ENCODE data around the gene CASP1.
A peak's percentile ranks its signal among the peaks of the same experiment; 100 is the strongest.
"Not testable (repeated sequence)": the region's sequence is repeated elsewhere in the genome, so short reads cannot be mapped to it uniquely, and the experiment has no call there.

The CASP1 gene

DNA sequence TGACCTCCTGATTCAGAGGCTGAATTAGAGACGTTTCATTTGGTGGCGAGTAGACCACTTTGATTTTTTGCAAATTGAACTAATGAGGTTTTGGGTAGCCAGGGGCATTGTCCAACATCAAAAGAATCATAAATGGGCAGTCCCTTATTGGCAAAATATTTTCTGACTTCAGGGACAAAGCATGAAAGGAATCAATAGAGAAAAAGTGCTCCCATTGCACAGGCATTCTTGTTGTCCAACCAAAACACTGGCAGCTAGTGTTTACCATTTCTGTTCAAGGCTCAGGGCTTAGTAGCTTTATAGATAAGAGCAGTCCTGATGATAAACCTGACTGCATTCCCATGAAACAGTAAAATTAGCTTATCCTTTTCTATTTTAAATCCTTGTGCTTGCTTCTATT is 16.6 kb upstream of the CASP1 start:
- DNase-seq (ENCODE audit: low read depth) = no peak
- TF ChIP-seq, protein P1, sequence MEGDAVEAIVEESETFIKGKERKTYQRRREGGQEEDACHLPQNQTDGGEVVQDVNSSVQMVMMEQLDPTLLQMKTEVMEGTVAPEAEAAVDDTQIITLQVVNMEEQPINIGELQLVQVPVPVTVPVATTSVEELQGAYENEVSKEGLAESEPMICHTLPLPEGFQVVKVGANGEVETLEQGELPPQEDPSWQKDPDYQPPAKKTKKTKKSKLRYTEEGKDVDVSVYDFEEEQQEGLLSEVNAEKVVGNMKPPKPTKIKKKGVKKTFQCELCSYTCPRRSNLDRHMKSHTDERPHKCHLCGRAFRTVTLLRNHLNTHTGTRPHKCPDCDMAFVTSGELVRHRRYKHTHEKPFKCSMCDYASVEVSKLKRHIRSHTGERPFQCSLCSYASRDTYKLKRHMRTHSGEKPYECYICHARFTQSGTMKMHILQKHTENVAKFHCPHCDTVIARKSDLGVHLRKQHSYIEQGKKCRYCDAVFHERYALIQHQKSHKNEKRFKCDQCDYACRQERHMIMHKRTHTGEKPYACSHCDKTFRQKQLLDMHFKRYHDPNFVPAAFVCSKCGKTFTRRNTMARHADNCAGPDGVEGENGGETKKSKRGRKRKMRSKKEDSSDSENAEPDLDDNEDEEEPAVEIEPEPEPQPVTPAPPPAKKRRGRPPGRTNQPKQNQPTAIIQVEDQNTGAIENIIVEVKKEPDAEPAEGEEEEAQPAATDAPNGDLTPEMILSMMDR (conservative IDR thresholded peaks at IDR 0.05; ENCODE audit: low read depth, low read length) = no peak
- H3K4me3 ChIP-seq (ENCODE audit: low read length) = no peak overlapping the region

DNA sequence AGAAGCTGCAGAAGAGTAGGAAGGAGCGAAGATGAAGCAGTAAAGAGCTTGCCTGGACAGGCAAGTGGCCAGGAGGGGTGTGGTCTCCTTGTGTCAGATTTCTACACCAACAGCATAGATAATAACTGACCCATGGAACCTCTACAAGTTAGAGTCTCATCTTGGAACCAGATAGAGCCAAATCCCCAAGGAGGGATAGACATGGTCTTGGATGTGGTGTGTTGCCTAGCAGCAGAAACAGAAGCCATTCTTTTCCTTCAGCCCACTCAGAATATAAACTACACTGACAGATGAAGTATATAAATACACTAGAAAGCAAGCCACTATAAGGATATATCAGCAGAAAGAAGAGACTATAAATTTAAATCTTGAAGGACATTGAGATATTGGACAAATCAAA is 14.5 kb upstream of the CASP1 start:
- TF ChIP-seq, protein P1 (conservative IDR thresholded peaks at IDR 0.05; ENCODE audit: low read depth, low read length) = no peak
- no peak for DNase-seq (ENCODE audit: low read depth)
- no peak overlapping the region for H3K4me3 ChIP-seq (ENCODE audit: low read length)

DNA sequence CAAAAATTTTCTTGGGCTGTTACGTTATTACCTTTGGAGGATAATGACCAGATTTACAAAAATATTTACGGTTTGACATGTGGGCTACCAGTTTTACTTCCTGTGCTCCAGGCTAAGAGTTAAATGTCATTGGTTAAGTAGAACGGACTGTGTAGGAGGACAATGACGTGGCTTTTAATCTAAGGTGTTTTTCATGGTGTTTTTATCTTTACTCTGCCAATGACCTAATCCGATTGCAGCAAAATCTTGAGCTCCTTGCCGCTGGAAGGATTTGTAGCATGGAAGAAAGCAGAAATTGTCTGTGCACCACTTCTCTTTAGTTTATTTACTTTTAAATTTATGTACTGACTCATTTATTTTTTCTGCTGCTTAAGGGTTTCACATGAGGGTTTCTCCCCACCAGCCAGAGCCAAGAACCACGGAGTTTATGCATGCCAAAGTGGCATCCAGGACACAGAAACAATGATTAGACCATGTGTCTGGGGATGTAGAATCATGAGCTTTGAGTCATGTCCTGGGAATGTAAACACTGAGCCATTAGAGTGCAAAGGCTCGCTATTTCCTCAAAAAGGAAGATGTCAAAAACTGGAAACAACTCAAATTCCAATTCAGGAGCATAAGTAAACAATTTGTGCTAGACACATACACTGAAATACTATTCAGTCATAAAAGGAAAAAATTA is 12.1 kb upstream of the CASP1 start:
- H3K4me3 ChIP-seq (ENCODE audit: low read length) = no peak overlapping the region
- DNase-seq (ENCODE audit: low read depth) = peak; percentile 87
- TF ChIP-seq, protein P1 (conservative IDR thresholded peaks at IDR 0.05; ENCODE audit: low read depth, low read length) = no peak

DNA sequence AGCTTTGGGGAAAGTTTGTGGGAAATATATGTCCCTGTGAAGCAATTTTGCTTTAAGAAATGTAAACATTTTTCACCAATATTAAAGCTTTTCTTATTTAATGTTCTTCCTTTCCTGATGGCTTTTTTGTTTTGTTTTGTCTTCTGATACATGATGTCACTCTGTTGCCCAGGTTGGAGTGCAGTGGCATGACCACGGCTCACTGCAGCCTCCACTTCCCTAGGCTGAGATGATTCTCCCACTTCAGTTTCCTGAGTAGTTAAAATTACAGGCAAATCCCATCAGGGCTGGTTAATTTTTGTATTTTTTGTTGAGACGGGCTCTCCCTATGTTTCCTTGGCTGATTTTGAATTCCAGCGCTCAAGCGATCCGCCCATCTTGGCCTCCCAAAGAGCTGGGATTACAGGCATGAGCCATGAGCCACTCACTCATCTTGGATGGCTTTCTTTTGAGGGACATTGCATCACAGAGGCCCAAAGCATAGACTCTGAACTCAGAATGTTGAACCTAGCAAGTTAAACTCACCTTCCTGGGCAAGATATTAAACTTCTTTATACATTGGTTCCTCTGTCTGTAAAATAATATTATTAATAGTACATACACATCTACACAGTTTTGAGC is 10.8 kb upstream of the CASP1 start:
- DNase-seq (ENCODE audit: low read depth) = no peak
- TF ChIP-seq, protein P1 (conservative IDR thresholded peaks at IDR 0.05; ENCODE audit: low read depth, low read length) = no peak
- H3K4me3 ChIP-seq (ENCODE audit: low read length) = no peak overlapping the region

DNA sequence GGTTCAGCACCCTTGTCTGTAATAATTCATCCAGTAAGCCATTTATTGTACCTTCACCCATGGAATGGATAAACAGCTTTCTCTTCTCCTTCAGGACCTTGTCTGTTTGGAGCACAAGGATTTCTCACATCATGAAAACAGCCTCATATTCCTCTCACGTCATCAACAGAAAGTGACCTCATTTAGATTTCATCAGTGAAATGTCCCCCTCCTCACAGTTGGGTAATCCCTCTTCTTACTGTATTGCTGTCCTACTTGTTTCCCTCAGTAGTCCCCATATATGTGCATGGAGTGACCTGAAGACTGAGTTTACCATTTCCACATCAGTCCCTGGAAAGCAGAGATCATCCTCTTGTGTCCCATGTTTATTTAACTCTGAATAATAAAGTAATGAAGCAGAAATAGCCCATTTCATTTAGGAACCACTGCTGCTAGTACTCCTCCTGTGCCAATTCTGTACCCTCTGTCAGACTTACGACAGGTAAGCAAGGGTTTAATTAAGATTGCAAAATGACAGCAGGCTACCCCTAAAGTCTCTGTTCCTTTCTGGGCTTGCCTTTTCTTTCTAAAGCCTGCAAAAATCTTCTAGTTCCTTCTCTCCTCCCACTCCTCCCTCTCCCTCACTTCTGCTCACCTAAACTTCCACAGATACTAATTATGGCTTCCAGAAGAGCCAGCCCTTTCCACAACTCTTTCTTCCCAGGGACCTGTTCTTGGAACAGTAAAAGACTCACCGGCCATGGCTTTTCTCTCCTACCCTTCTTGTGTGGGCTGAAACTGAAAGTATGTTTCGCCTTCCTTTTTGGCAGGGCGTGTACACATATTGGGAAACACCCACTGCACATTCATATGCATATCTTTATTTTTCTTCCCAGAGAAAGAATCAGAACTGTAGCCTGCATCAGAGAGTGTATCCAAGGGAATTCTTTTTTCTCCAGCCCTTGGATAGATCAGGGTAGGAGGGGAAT is 9.9 kb upstream of the CASP1 start, which contains the start of gene CARD16:
TSS of gene CARD16 (minus strand) at position 779 of the 968 bp plus-strand sequence. CDS start at position 741, 38 bp downstream.
- H3K4me3 ChIP-seq (ENCODE audit: low read length); DNase-seq (ENCODE audit: low read depth): not testable (repeated sequence)

DNA sequence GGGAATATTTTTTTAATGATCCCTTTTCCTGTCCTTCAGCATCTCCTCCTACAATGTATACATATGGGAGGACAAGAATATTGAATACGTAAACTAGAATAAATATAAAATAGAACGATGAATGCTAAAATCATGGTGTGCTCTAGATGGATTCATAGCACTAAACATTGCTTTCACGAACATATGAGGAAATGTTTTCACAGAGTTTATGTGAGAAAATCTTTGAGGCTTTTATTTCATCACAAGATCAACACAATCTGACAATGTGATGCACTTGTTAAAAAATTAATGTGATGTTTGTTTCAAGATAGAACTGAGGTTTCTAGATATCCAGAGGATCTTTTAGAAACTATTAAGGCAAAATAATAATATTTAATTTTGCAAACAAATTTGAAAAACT is 7.2 kb upstream of the CASP1 start:
- TF ChIP-seq, protein P1 (conservative IDR thresholded peaks at IDR 0.05; ENCODE audit: low read depth, low read length) = no peak
- H3K4me3 ChIP-seq (ENCODE audit: low read length) = no peak overlapping the region
- no peak for DNase-seq (ENCODE audit: low read depth)

DNA sequence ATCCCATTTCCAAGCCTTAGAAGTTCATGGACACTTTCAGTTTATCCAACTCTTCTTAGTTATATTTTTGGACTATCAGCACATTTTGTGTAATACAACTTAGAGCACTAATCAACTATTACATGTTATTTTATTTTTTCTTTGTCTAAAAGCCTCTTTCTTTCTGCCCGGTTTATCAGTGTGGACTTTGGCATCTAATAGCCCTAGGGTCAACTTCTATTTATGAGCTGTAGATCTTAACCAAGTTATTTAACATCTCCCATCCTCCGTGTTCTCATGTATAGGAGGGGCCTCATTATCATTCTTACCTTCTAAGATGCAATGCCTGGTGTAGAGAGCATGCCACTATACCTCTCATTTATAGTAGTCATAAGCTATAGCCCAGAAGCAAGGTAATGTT is 5.8 kb upstream of the CASP1 start:
- H3K4me3 ChIP-seq (ENCODE audit: low read length) = no peak overlapping the region
- no peak for DNase-seq (ENCODE audit: low read depth)
- TF ChIP-seq, protein P1 (conservative IDR thresholded peaks at IDR 0.05; ENCODE audit: low read depth, low read length) = no peak

DNA sequence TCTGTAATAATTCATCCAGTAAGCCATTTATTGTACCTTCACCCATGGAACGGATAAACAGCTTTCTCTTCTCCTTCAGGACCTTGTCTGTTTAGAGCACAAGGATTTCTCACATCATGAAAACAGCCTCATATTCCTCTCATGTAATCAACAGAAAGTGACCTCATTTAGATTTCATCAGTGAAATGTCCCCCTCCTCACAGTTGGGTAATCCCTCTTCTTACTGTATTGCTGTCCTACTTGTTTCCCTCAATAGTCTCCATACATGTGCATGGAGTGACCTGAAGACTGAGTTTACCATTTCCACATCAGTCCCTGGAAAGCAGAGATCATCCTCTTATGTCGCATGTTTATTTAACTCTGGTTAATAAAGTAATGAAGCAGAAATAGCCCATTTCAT is 556 bp downstream of the CASP1 start:
- not testable (repeated sequence) for H3K4me3 ChIP-seq (ENCODE audit: low read length); DNase-seq (ENCODE audit: low read depth)
